Hippocampal formation (tissue), 2 donors: ENCODE data around the gene STAT3.
"Not testable (repeated sequence)": the region's sequence is repeated elsewhere in the genome, so short reads cannot be mapped to it uniquely, and the experiment has no call there.

Source experiments
- DNase-seq, 2 donors: peaks; one replicate each; lab custom pipeline; 2025; lab: John Stamatoyannopoulos, UW

Gene STAT3

DNA sequence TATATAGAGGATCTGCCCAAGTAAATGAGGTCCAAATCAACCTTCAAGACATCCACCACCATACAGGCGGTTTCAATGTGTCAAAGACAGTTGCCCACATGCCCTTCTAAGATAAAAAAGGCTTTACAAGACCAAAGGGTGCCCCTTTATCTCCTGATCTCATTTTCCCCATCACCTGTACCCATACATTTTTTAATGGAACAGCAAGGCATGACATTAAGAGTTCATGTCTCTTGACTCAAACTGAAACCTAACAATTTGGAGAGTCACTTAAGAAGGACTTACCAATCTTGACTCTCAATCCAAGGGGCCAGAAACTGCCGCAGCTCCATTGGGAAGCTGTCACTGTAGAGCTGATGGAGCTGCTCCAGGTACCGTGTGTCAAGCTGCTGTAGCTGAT lies 40.1 kb downstream of the STAT3 start:
- no peak for DNase-seq

DNA sequence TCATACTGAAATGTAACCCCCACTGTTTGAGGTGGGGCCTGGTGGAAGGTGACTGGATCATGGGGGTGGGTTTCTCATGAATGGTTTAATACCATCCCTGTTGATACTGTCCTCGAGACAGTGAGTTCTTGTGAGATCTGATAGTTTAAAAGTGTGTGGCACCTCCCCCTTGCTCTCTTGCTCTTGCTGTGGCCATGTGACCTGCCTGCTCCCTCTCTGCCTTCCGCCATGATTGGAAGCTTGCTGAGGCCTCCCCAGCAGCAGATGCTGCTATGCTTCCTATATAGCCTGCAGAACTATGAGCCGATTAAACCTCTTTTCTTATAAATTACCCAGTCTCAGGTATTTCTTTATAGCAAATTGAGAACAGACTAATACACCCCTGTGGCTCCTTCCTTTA lies 40.6 kb downstream of the STAT3 start:
- no peak for DNase-seq

DNA sequence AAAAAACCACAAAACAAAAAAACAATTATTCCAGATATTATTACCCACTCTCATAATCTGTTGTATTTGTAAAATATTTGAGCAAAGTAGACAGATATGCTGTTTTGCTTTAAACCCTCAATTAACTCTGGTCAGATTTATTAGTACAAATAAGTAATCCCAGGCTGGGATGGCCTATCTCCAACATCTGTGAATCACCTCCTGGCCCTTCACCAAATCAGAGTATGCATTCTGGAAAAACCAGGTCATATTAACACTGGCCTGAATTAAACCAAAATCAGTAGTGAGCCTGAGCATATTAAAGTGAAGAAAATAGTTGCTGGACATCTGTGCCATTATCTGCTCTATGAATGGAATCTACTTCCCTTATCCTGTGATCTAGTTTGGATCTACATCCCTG lies 41.0 kb downstream of the STAT3 start:
- DNase-seq, result no peak

DNA sequence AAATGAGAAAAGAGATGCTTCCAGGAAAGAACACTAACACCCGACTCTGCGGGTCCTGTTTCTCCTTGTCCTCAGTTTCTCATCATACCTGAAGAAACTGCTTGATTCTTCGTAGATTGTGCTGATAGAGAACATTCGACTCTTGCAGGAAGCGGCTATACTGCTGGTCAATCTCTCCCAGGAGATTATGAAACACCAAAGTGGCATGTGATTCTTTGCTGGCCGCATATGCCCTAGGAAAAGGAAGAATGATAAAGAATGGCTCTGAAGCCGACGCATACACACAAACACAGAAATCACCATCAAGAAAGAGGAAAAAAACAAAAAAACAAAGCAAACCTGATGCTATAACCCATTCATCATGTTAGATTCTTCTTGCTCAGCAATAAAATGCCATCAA lies 41.8 kb downstream of the STAT3 start:
- no peak for DNase-seq

DNA sequence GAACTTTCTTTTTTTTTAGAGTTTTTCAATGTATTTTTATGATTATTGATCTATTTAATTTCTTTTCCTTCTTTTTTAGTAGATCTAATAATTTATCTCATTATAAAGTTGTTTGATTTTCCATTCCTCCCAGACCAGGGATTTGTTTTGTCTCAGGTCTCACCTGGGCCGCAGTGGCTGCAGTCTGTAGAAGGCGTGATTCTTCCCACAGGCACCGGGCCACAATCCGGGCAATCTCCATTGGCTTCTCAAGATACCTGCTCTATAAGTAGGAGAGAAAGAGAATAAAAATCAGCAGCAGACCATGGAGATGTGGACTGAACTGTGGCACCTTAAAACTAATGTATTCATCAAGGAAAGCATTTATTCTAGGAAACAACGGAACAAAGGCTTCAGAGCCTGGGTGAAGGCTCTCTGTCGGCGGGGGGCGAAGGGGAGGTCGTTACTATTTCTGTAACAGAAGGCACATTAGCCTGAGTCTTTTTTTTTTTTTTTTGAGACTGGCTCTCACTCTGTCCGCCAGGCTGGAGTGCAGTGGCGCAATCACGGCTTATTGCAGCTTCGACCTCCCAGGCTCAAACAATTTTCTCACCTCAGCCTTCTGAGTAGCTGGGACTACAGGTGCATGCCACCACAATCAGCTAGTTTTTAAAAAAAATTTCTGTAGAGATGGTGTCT lies 42.7 kb downstream of the STAT3 start:
- DNase-seq, result no peak

DNA sequence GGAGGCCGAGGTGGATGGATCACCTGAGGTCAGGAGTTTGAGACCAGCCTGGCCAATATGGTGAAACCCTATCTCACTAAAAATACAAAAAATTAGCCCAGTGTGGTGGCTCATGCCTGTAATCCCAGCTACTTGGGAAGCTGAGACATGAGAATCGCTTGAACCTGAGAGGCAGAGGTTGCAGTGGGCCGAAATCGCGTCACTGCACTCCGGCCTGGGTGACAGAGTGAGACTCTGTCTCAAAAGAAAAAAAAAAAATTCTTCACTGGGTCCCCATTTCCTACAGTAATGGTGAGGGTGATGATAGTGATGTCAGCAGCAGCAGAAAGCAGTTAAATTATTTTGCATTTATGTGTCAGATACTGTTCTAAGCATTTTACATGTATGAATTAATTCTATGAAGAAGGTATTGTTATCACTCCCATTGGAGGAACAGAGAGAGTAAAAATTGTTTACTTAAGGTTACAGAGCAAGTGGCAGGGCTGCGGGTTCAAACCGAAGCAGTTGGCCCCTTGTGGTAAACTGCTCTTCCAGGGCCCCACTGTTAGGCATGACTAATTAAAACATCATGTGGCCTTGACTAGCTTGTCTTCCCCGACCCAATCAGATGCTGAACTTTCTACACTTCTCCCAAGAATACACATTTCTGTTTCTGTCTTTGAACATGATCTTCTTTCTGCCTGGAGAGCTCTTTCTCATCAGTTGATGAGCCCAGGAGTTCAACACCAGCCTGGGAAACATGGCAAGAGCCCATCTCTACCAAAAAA lies 45.8 kb downstream of the STAT3 start:
- DNase-seq, result no peak

DNA sequence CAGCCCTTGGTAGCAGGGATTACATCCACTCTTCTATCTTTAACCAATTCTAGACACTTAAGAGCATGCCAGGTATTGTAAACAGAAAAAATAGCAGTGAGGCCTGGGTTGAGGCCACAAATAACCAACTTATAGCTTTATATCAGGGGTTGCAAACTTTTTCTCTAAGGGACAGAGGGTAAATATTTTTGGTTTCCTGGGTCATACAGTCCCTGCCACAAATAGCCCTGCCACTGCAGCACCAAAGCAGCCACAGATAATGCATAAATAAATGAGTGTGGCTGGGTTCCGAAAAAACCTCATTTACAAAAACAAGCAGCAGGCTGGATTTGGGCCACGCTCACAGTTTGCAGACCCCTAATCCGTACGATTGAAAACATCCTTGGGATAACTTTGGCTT lies 46.7 kb downstream of the STAT3 start:
- DNase-seq, result no peak

DNA sequence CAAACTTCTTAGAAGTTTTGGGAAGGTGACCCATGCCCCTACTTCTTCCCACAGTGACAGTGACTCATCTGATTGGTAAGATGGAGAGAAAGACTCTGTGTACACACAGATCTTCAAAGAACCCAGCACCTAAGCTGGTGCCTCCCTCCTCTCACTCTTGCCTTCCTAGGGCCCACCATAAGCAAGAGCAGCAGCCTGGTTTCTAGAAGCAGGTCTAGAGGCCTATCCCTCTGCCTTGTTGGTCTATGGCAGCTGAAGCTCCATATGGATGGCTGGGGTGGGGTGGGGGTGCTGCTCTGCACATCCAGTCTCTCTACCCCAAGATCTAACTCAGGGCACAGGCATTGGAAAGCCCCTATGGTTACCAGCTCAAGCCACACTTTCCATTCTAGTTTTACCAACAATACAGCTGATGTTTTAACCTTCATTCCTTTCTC lies 47.5 kb downstream of the STAT3 start:
- no peak for DNase-seq

DNA sequence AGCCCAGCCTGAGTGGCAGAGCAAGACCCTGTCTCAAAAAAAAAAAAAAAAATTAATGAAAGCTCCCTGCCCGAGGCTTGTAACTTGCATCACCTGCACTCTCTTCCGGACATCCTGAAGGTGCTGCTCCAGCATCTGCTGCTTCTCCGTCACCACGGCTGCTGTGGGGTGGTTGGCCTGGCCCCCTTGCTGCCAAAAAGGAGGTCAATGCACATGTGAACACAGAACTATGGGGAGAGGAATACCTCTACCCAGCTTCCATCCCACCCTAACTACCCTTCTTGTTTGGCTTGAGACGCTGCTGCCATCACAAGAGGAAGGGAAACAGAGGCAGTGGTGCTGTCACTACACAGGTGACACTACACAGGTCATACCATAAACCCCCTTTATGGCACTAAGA lies 49.0 kb downstream of the STAT3 start:
- no peak for DNase-seq

DNA sequence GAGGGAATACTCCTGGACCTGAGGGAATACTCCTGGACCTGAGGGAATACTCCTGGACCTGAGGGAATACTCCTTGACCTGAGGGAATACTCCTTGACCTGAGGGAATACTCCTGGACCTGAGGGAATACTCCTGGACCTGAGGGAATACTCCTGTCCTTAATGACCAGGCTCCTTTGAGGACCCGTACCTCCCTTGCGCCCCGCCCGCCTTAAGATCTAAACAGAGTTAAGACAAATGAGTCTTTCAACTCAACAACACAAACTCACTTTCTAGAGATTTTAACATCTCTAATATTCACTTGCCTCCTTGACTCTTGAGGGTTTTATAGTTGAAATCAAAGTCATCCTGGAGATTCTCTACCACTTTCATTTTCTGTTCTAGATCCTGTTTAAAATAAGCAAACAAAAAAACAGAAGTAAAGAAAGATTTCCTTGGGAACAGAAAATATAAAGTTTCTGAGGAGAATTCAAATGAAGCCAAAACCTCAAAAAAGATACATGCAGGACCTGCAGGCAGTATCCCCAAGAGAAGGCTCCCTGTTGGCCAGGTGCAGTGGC lies 49.7 kb downstream of the STAT3 start:
- no peak for DNase-seq

DNA sequence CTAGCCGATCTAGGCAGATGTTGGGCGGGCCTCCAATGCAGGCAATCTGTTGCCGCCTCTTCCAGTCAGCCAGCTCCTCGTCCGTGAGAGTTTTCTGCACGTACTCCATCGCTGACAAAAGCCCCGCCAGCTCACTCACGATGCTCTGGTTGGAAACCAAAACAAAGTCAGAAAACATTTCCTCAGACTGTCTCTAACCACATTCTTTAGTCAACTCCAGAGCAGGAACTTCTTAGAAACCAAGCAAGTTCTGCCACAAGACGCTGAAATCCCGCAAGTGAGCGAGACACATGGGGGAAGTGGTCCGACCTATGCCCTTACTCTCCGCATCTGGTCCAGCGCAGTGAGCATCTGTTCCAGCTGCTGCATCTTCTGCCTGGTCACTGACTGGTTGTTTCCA lies 50.8 kb downstream of the STAT3 start:
- DNase-seq, result no peak

DNA sequence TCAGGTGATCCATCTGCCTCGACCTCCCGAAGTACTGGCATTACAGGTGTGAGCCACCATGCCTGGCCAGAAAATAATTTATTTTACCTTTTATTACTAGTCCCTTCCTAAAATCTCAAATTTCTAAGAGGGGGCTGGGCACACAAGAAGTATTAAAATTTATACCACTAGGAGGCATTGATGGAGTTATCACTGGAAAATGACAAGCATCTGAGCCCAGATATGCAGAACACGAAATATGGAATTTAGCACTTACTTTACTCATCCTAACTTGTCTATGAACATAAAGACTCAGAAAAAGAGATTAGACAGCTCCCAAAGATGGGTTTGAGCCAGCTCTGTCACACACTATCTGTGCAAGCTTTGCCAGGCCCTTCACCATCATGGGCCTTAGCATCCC lies 53.6 kb downstream of the STAT3 start:
- no peak for DNase-seq

DNA sequence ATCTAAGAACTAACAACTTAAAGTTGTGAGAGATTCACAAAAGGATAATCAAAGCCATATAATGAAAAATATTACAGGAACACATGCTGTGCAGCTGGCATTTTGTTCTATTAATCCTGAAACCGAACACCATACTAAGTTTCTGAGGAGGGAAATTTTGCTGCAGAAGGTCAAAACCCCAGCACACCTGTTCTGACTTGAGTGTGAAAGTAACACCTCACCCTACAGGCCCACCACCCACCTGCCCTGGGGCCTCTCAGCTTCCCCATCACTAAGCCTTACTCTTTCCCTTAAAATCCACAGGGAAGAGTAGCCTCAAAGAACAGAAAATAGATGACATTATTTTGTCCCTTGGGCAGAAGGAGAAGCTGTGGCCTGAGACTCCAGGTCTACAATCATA lies 55.2 kb downstream of the STAT3 start:
- DNase-seq, result no peak

DNA sequence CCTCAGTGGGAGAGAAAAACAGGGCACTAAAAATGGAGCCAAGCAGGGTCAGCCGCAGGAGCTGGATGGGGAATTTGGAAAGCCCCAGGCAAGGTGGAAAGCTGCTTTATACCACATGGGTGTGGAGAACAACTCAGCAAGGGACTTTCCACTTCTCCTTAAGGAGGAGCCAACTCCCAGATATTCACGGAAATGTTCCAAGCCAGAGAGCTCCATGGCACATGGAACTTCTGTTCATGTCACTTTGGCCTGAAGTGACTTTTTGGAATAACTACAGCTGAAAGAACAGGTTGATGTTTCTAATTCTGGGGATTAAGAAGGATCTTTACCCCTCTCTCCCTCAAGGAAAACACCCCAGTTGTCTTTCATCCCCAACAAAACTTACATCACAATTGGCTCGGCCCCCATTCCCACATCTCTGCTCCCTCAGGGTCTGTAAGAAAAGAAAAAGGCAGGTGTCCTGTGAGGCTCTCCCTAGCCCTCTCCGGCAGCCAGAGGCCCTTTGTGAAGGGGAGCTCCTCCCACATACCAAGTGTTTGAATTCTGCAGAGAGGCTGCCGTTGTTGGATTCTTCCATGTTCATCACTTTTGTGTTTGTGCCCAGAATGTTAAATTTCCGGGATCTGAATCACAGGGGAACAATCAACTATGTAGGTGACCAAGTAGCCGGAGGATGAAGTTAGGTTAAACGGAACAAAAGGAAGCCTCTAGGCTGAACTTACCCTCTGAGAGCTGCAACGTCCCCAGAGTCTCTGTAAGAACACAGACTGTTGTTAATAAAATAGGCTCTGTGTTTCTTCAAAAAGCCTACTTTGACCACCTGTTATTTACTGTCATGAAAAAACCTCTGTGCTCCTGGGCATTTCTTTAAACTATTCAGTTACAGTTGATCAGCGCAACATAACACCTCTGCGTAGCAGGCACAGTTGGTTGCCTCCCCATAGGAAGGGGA lies 58.9 kb downstream of the STAT3 start:
- no peak for DNase-seq

DNA sequence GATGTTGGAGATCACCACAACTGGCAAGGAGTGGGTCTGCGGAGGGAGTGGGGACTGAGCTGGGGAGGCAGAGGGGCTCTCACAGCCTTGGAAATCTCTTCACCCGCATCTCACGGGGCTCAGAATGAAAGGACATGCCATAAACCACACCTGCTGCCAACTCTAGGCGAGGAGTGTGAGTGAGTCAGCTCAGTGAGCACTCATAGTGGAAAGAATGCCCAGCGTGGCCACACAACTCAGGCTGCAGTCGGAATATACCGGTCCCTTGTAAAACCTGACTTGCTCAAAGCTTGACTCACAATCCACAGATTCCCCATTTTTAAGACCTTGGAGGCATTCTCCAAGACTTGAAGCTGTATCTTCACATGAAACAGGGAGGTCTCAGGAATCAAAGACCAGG lies 63.2 kb downstream of the STAT3 start:
- no peak for DNase-seq

DNA sequence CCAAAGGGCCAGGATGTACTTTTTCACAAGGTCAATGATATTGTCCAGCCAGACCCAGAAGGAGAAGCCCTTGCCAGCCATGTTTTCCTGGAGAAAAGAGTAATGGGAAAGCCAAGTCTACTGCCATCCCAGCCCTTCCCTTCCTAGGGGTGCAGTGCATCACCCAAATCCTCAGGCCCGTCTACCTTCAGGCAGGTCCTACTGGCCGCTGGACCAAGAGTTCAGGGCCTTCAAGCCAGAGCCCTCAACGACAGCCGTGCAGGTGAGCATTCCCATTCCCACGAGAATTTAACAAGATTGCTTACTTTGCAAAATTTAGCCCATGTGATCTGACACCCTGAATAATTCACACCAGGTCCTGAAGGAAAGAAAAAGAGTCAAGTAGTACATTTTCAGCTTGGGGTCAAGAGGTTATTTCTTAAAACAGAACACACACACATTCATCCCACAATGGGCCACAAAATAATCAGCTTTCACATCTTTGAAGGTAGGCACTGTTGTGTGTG lies 64.9 kb downstream of the STAT3 start:
- no peak for DNase-seq

DNA sequence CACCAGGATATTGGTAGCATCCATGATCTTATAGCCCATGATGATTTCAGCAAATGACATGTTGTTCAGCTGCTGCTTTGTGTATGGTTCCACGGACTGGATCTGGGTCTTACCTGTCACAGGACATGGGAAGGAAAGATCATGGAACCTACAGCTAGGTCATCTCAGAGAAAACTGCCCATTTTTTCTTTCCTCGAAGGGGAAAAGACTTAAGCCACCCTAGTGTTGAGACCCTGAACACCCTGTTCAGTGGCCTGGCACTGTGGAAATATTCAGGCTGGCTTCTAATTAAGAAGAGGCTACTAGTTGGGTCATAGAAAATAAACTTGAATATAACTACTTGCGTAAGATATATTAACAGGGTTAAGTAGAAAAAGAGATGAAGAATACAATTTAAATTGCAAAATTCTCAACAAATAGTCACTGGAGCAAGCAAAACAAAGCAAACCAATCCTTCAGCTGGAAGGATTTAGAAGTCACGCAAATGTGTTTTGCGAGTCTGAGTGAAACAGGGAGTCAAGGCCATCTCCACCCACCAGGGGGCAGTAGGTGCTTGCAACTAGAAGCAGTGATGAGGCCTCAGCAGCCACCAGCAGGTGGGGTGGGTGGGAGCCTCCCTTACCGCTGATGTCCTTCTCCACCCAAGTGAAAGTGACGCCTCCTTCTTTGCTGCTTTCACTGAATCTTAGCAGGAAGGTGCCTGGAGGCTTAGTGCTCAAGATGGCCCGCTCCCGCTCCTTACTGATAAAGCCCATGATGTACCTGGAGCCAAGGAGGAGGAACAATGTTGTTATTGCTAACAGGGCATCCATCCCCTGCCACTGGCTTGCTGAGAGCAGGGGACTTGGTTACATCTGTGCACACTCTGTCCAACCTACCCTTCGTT lies 65.6 kb downstream of the STAT3 start:
- DNase-seq, result peak; percentile 81 to 87

DNA sequence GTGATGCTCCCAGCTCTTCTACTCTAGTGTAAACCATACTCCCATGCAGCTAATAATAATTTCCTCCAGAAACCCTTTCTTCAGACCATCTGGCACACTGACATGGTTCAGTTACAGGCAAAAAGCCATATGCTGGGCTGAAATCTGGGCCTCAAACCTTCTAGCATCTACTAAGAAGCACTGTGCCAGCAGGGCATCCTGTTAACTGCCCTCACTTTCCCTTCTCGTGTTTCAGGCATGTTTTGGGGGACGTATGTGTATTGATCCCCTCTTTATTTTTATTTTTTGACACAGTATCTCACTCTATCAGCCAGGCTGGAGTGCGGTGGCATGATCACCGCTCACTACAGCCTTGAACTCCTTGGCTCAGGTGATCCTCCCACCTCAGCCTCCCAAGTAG lies 66.7 kb downstream of the STAT3 start:
- DNase-seq, result no peak

DNA sequence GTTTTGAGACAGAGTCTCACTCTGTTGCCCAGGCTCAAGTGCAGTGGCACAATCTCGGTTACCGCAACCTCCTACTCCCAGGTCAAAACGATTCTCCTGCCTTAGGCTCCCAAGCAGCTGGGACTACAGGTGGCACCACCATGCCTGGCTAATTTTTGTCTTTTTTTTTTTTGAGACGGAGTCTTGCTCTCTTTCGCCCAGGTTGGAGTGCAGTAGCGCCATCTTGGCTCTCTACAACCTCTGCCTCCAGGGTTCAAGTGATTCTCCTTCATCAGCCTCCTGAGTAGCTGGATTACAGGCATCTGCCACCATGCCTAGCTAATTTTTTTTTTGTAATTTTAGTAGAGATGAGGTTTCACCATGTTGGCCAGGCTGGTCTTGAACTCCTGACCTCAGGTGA lies 70.3 kb downstream of the STAT3 start:
- not testable (repeated sequence) for DNase-seq

DNA sequence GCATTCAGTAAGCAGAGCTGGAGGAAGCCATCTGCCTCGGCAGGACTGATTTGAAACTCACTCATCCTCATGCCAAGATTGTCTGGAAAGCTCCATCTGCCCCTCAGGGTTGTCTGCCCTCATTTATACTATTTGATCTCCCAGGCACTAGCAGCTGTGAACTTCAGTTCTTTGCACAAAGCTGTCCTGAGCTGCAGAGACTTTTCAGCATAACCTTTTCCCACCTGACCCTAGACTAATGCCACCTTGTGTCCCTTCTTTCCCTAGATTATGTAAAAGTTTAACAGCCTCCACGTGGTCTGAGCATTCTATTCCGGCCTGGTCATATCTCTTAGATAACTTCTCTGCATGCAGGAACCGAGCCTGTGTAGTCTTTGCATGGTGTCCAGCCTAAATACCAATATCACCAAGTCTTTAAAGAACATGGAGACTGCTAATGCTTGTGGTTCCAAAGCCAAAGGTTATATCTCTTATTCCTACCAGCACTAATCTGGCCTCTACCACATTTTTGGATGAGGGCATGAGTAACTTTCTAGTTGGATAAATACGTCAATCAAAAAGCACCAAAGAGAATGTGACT lies 70.9 kb downstream of the STAT3 start:
- DNase-seq, result no peak

DNA sequence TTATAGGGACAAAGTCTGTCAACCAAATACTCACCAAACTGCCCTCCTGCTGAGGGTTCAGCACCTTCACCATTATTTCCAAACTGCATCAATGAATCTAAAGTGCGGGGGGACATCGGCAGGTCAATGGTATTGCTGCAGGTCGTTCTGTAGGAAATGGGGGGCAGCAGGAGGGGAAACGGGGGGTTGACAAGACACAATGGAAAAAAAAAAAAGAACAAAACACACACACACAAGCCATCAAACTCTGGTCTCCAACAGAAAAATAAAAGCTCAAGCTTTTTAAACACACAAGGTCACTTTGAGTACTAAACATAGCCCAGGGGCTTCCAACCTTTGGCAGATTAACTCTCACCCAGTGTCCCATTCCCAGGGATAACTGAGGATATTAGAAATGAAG lies 71.5 kb downstream of the STAT3 start:
- DNase-seq, result no peak
